ENCODE data around the gene PRUNE2.

GRCh38 chr9:76758476-76758875 lies 147.4 kb downstream of the PRUNE2 start:
- TF ChIP-seq CTCF (IDR thresholded peaks at IDR 0.05) (no peak), POLR2A (IDR thresholded peaks at IDR 0.05) (no peak)

Data from adrenal gland (tissue), 5 donors.